TTC549 (cell line): Measurements from ENCODE around the gene CHST11.

ENCODE experiments used
- FAIRE-seq: peaks from 2 replicates; lab custom pipeline; 2012; peaks lifted over from hg19 to GRCh38; lab: Jason Lieb, UNC

Gene CHST11

GRCh38 chr12:104586351-104586919, 129.7 kb downstream of the CHST11 start:
- no peak for FAIRE-seq

- FAIRE-seq: no peak
These were observed 131.5 kb downstream of the CHST11 start for GRCh38 chr12:104588047-104588920.

GRCh38 chr12:104588921-104589590, 132.3 kb downstream of the CHST11 start:
- no peak for FAIRE-seq

GRCh38 chr12:104590022-104590421, 133.3 kb downstream of the CHST11 start:
- FAIRE-seq: no peak

GRCh38 chr12:104591257-104591885, 134.6 kb downstream of the CHST11 start:
- FAIRE-seq: no peak

- FAIRE-seq: no peak
These were observed 136.7 kb downstream of the CHST11 start for GRCh38 chr12:104593482-104593881.

- no peak for FAIRE-seq
These were observed 139.5 kb downstream of the CHST11 start for GRCh38 chr12:104596134-104596799.

GRCh38 chr12:104596898-104597843, 140.4 kb downstream of the CHST11 start:
- FAIRE-seq: no peak

- no peak for FAIRE-seq
These were observed 141.9 kb downstream of the CHST11 start for GRCh38 chr12:104598342-104599271.

GRCh38 chr12:104599272-104600035, 142.7 kb downstream of the CHST11 start:
- FAIRE-seq: no peak

GRCh38 chr12:104600036-104600712, 143.4 kb downstream of the CHST11 start:
- FAIRE-seq: no peak

GRCh38 chr12:104600790-104601739, 144.3 kb downstream of the CHST11 start:
- no peak for FAIRE-seq

GRCh38 chr12:104602406-104602805, 145.7 kb downstream of the CHST11 start:
- no peak for FAIRE-seq

- FAIRE-seq: no peak
These were observed 146.1 kb downstream of the CHST11 start for GRCh38 chr12:104602896-104603295.

- no peak for FAIRE-seq
These were observed 146.8 kb downstream of the CHST11 start for GRCh38 chr12:104603545-104603973.

GRCh38 chr12:104604070-104604994, 147.6 kb downstream of the CHST11 start:
- FAIRE-seq: no peak
